H9 (cell line): ENCODE measurements around the gene PROM1. TPM values are rescaled to one million over a fixed set of nuclear protein-coding genes. Genes with fewer than 3 reads are reported as not detected.

ENCODE experiments used
- DNase-seq: peaks from one replicate; pipeline ENCODE4 v3.0.0-alpha.2; 2017
- H2AFZ ChIP-seq: one replicate; pipeline ENCODE4 v1.6.1; 2013; ENCODE audit warnings: mild to moderate bottlenecking, low read length, control low read depth, moderate library complexity
- H2AK5ac ChIP-seq: 2 replicates; pipeline ENCODE4 v1.6.1; 2013; ENCODE audit warnings: low read length, control low read depth, mixed read lengths; ENCODE audit not compliant: insufficient read length
- H2BK120ac ChIP-seq: one replicate; pipeline ENCODE4 v1.6.1; 2013; ENCODE audit warnings: low read depth, mild to moderate bottlenecking, low read length, control low read depth, inconsistent platforms; ENCODE audit not compliant: poor library complexity, severe bottlenecking
- H2BK12ac ChIP-seq: 2 replicates; pipeline ENCODE4 v1.6.1; 2013; ENCODE audit warnings: low read length, control low read depth, mixed read lengths, low read depth; ENCODE audit not compliant: insufficient read length
- H2BK15ac ChIP-seq: 2 replicates; pipeline ENCODE4 v1.6.1; 2013; ENCODE audit warnings: low read depth, low read length, control low read depth
- H2BK20ac ChIP-seq: one replicate; pipeline ENCODE4 v1.6.1; 2013; ENCODE audit warnings: low read depth, mild to moderate bottlenecking, low read length, control low read depth, inconsistent platforms; ENCODE audit not compliant: poor library complexity, severe bottlenecking
- H2BK5ac ChIP-seq: 2 replicates; pipeline ENCODE4 v1.6.1; 2013; ENCODE audit warnings: low read length, control low read depth, mixed read lengths; ENCODE audit not compliant: insufficient read length
- H3K14ac ChIP-seq: 2 replicates; pipeline ENCODE4 v1.6.1; 2013; ENCODE audit warnings: low read length, control low read depth; ENCODE audit not compliant: insufficient read depth
- H3K18ac ChIP-seq: 2 replicates; pipeline ENCODE4 v1.6.1; 2013; ENCODE audit warnings: low read depth, mild to moderate bottlenecking, mixed read lengths, low read length, control low read depth; ENCODE audit not compliant: insufficient read length
- H3K23ac ChIP-seq: 2 replicates; pipeline ENCODE4 v1.6.1; 2013; ENCODE audit warnings: low read length, control low read depth, mixed read lengths, low read depth; ENCODE audit not compliant: insufficient read length
- H3K23me2 ChIP-seq: 2 replicates; pipeline ENCODE4 v1.6.1; 2013; ENCODE audit warnings: low read depth, mild to moderate bottlenecking, mixed read lengths, low read length, control low read depth; ENCODE audit not compliant: insufficient read length, poor library complexity, severe bottlenecking
- H3K27ac ChIP-seq: 2 replicates; pipeline ENCODE4 v1.5.1; 2013; ENCODE audit warnings: low read length, control low read depth, mixed read lengths, low read depth; ENCODE audit not compliant: insufficient read length
- H3K27me3 ChIP-seq: 2 replicates; pipeline ENCODE4 v1.6.1; 2013; ENCODE audit warnings: low read length, control low read depth, inconsistent platforms; ENCODE audit not compliant: insufficient read depth
- H3K4ac ChIP-seq: 2 replicates; pipeline ENCODE4 v1.6.1; 2013; ENCODE audit warnings: low read depth, mild to moderate bottlenecking, control low read depth, inconsistent platforms, low read length, moderate library complexity
- H3K4me1 ChIP-seq: 2 replicates; pipeline ENCODE4 v1.6.1; 2013; ENCODE audit warnings: low read length, control low read depth, inconsistent platforms; ENCODE audit not compliant: insufficient read depth
- H3K4me2 ChIP-seq: 2 replicates; pipeline ENCODE4 v1.6.1; 2013; ENCODE audit warnings: low read length, control low read depth, mixed read lengths; ENCODE audit not compliant: insufficient read length, insufficient read depth
- H3K56ac ChIP-seq: 2 replicates; pipeline ENCODE4 v1.6.1; 2013; ENCODE audit warnings: low read depth, mild to moderate bottlenecking, mixed read lengths, low read length, control low read depth; ENCODE audit not compliant: insufficient read length
- H3K79me1 ChIP-seq: 2 replicates; pipeline ENCODE4 v1.6.1; 2013; ENCODE audit warnings: low read depth, mild to moderate bottlenecking, moderate library complexity, low read length, control low read depth, inconsistent platforms; ENCODE audit not compliant: insufficient read depth, poor library complexity, severe bottlenecking
- H3K79me2 ChIP-seq: 2 replicates; pipeline ENCODE4 v1.6.1; 2013; ENCODE audit warnings: low read length, control low read depth, inconsistent platforms; ENCODE audit not compliant: insufficient read depth
- H3K9ac ChIP-seq: 2 replicates; pipeline ENCODE4 v1.6.1; 2013; ENCODE audit warnings: low read length, control low read depth, mixed read lengths; ENCODE audit not compliant: insufficient read length; ENCODE audit errors: extremely low read depth
- H3K9me3 ChIP-seq: one replicate; pipeline ENCODE4 v1.6.1; 2013; ENCODE audit warnings: low read depth, low read length, inconsistent platforms; ENCODE audit not compliant: control insufficient read depth
- H3T11ph ChIP-seq: one replicate; pipeline ENCODE4 v1.6.1; 2013; ENCODE audit warnings: mild to moderate bottlenecking, low read length, control low read depth, inconsistent platforms
- H4K20me1 ChIP-seq: one replicate; pipeline ENCODE4 v1.6.1; 2013; ENCODE audit not compliant: control insufficient read depth, insufficient read length, insufficient read depth
- H4K5ac ChIP-seq: 2 replicates; pipeline ENCODE4 v1.6.1; 2013; ENCODE audit warnings: low read depth, mild to moderate bottlenecking, mixed read lengths, low read length, control low read depth; ENCODE audit not compliant: insufficient read length
- H4K8ac ChIP-seq: replicated peaks from 2 replicates; pipeline ENCODE4 v1.6.1; 2013; ENCODE audit warnings: low read length, control low read depth, mixed read lengths, low read depth; ENCODE audit not compliant: insufficient read length
- H4K91ac ChIP-seq: 2 replicates; pipeline ENCODE4 v1.6.1; 2013; ENCODE audit warnings: low read depth, mild to moderate bottlenecking, moderate library complexity, mixed read lengths, low read length, control low read depth; ENCODE audit not compliant: insufficient read length
- H3K27ac Mint-ChIP-seq, 3 experiments: 2 replicates in 2 of 3; 3 replicates in 1 of 3; pipeline ENCODE4 v1.8.0; 2020 to 2021; ENCODE audit warnings: mixed read lengths in 3 of 3, mild to moderate bottlenecking in 1 of 3, moderate library complexity in 1 of 3
- H3K27me3 Mint-ChIP-seq: 2 replicates; pipeline ENCODE4 v1.8.0; 2021; ENCODE audit warnings: low read depth, mild to moderate bottlenecking, moderate library complexity, mixed read lengths
- H3K36me3 Mint-ChIP-seq, 3 experiments: 2 replicates in 2 of 3; 3 replicates in 1 of 3; pipeline ENCODE4 v1.8.0; 2020 to 2021; ENCODE audit warnings: low read depth in 3 of 3, mixed read lengths in 3 of 3; ENCODE audit not compliant: insufficient read depth in 1 of 3
- H3K4me1 Mint-ChIP-seq, 2 experiments: 2 replicates each; pipeline ENCODE4 v1.8.0; 2020; ENCODE audit warnings: mixed read lengths in 2 of 2
- H3K4me3 Mint-ChIP-seq, 2 experiments: 2 replicates in 1 of 2; 3 replicates in 1 of 2; pipeline ENCODE4 v1.8.0; 2020 to 2021; ENCODE audit warnings: mild to moderate bottlenecking in 2 of 2, mixed read lengths in 2 of 2, moderate library complexity in 1 of 2
- H3K9me3 Mint-ChIP-seq, 2 experiments: 2 replicates in 1 of 2; 3 replicates in 1 of 2; pipeline ENCODE4 v1.8.0; 2020; ENCODE audit warnings: mild to moderate bottlenecking in 2 of 2, mixed read lengths in 2 of 2, moderate library complexity in 1 of 2
- total RNA-seq: library from RNA; stranded (reverse); gene quantifications from 2 replicates; pipeline ENCODE4 v1.2.1, GENCODE V29; 2021
- TF ChIP-seq, protein P1 (sequence below): fragments of 200-600 bp; sonication (generic); conservative IDR thresholded peaks from 3 replicates; pipeline ENCODE4 v1.8.0; 2021; ENCODE audit warnings: antibody characterized with exemption, mild to moderate bottlenecking

The PROM1 gene
- total RNA-seq, 1 experiment from 2014 or later: 98.3 TPM

DNA sequence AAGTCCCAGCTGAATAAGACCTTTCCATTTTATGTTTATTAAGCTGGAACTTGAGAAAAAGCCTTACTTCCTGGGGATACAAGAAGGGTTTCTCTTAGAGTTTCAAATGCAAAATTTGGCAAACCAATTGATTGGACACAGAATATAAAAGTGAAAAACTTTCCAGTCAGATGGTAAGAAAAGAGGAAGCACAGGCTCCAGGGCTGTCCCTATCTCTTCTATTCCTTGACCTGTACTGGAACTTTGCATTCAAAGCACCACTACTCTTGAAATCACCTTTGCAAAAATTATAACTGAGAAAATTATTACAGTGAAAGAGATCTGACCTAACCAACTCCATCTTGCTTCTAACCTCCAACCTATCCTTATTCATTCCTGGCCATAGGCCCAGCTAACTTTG is 11.7 kb downstream of the PROM1 start:
- Histone ChIP-seq H3K27ac (no peak overlapping the region), H3T11ph (no peak overlapping the region), H2BK20ac (no peak overlapping the region), H4K20me1 (no peaks in the 10 kb centered on the region), H4K5ac (no peak overlapping the region), H3K79me2 (peaks cover 6% of the 10 kb centered on the region; the same call in 1 of the 2 replicates), H3K23ac (no peak overlapping the region), H4K91ac (no peak overlapping the region), H3K56ac (no peak overlapping the region), H2BK12ac (no peak overlapping the region), H2BK15ac (no peak overlapping the region), H3K27me3 (no peaks in the 10 kb centered on the region), H3K79me1 (peaks cover 5% of the 10 kb centered on the region), H3K4me1 (peaks cover 13% of the 10 kb centered on the region), H3K4me2 (no peak overlapping the region), H2BK120ac (no peak overlapping the region), H3K9me3 (no peaks in the 10 kb centered on the region), H3K14ac (no peak overlapping the region), H3K18ac (no peak overlapping the region), H3K23me2 (no peaks in the 10 kb centered on the region), H2AK5ac (no peak overlapping the region), H2AFZ (no peak overlapping the region), H3K4ac (no peak overlapping the region), H4K8ac (no peak overlapping the region), H2BK5ac (no peak overlapping the region), H3K9ac (no peak overlapping the region)
- DNase-seq: no peak
- H3K27me3 Mint-ChIP-seq: no peaks in the 10 kb centered on the region
- H3K4me3 Mint-ChIP-seq: no peak overlapping the region
- peaks cover 14 to 72% (median 52%) of the 10 kb centered on the region in 3 experiments; a peak in 6 of 7 replicates for H3K36me3 Mint-ChIP-seq
- TF ChIP-seq, protein P1, sequence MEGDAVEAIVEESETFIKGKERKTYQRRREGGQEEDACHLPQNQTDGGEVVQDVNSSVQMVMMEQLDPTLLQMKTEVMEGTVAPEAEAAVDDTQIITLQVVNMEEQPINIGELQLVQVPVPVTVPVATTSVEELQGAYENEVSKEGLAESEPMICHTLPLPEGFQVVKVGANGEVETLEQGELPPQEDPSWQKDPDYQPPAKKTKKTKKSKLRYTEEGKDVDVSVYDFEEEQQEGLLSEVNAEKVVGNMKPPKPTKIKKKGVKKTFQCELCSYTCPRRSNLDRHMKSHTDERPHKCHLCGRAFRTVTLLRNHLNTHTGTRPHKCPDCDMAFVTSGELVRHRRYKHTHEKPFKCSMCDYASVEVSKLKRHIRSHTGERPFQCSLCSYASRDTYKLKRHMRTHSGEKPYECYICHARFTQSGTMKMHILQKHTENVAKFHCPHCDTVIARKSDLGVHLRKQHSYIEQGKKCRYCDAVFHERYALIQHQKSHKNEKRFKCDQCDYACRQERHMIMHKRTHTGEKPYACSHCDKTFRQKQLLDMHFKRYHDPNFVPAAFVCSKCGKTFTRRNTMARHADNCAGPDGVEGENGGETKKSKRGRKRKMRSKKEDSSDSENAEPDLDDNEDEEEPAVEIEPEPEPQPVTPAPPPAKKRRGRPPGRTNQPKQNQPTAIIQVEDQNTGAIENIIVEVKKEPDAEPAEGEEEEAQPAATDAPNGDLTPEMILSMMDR: no peak
- H3K27ac Mint-ChIP-seq: peak overlapping the region in 1 of 3 experiments; percentile 9; a peak in 1 of 7 replicates
- no peaks in the 10 kb centered on the region for H3K9me3 Mint-ChIP-seq
- H3K4me1 Mint-ChIP-seq: peaks cover 67 to 76% of the 10 kb centered on the region in 2 experiments
